Inflammatory macrophage treated with lipopolysaccharide for 1 hour (primary cell): ENCODE results near the gene ENO4.

ENCODE experiments used
- DNase-seq, 2 donors: peaks; one replicate each; pipeline ENCODE4 v3.0.0-alpha.2; 2020 to 2022

The ENO4 gene

GRCh38 chr10:116919706-116920105, 70.4 kb downstream of the ENO4 start:
- DNase-seq, result no peak

GRCh38 chr10:116925056-116925455, 75.8 kb downstream of the ENO4 start:
- DNase-seq, result no peak

GRCh38 chr10:116926426-116926825, 77.1 kb downstream of the ENO4 start:
- DNase-seq, result no peak

- no peak for DNase-seq
Observed at GRCh38 chr10:116931806-116932205, 82.5 kb downstream of the ENO4 start.
